Muscle of leg (tissue), 11 donors: ENCODE results near the gene PRSS22. TPM values are rescaled to one million over a fixed set of nuclear protein-coding genes. Genes with fewer than 3 reads are reported as not detected.

Source experiments
- DNase-seq: peaks from one replicate; pipeline ENCODE4 v3.0.0; 2013
- H3K27ac ChIP-seq: one replicate; pipeline ENCODE4 v1.5.1; 2013; ENCODE audit warnings: mild to moderate bottlenecking, low read length, control low read depth
- H3K27me3 ChIP-seq: one replicate; pipeline ENCODE4 v1.6.1; 2013; ENCODE audit warnings: low read length; ENCODE audit not compliant: control insufficient read depth, insufficient read depth
- H3K36me3 ChIP-seq: one replicate; pipeline ENCODE4 v1.6.1; 2013; ENCODE audit warnings: low read length; ENCODE audit not compliant: control insufficient read depth, insufficient read depth
- H3K4me1 ChIP-seq: one replicate; pipeline ENCODE4 v1.6.1; 2013; ENCODE audit warnings: low read length; ENCODE audit not compliant: control insufficient read depth, insufficient read depth
- H3K4me3 ChIP-seq: one replicate; pipeline ENCODE4 v1.5.1; 2013; ENCODE audit warnings: low read length, control low read depth
- H3K9me3 ChIP-seq: replicated peaks from 2 replicates; pipeline ENCODE4 v1.6.1; 2013; ENCODE audit warnings: low read depth, low read length; ENCODE audit not compliant: control insufficient read depth
- WGBS: methylation state at CpG from one replicate; pipeline ENCODE4 v1.1.5; 2013; ENCODE audit warnings: missing lambda C conversion rate; ENCODE audit not compliant: insufficient coverage; 5-methylcytosine and 5-hydroxymethylcytosine counted together
- polyA plus RNA-seq, 8 donors: library from polyadenylated mRNA; unstranded; fragments of 120-200 nt; gene quantifications; one replicate each; pipeline versions ENCODE4 v1.2.1 to v1.2.3, GENCODE V29; 2013; ENCODE audit warnings: inconsistent platforms in 1 of 8, low replicate concordance in 1 of 8; ENCODE audit not compliant: insufficient read length in 8 of 8, insufficient read depth in 1 of 8
- total RNA-seq: library from RNA; stranded (reverse); fragments of 120-200 nt; gene quantifications from one replicate; pipeline ENCODE4 v1.2.4, GENCODE V29; 2013

The PRSS22 gene
- total and polyA plus RNA-seq, 9 donors, result 0.94 TPM; not detected in 7

DNA sequence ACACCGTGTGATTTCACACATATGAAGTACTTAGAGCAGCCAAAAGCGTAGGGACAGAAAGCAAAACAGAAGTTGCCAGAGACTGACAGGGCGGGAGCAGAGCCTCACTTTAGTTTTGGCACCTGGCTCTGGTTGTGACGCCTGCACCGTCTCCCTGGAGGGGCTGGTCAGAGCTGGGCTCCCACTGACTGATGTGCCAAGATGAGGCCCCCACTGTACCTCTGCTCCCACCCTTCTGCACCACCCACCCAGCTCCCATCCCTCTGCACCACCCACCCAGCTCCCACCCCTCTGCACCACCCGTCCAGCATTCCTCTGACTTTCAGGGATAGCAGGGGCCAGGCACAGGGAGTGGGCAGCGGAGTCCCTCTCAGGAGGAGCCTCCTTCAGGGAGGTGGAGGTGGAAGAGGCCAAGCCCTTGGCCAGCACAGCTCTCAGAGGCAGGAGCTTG, 44.2 kb downstream of the PRSS22 start:
- Histone ChIP-seq H3K4me1 (peaks cover 4% of the 10 kb centered on the region), H3K27me3 (peaks cover 11% of the 10 kb centered on the region)
- WGBS, result 57% methylated on average over 6 of the region's 7 CpGs

DNA sequence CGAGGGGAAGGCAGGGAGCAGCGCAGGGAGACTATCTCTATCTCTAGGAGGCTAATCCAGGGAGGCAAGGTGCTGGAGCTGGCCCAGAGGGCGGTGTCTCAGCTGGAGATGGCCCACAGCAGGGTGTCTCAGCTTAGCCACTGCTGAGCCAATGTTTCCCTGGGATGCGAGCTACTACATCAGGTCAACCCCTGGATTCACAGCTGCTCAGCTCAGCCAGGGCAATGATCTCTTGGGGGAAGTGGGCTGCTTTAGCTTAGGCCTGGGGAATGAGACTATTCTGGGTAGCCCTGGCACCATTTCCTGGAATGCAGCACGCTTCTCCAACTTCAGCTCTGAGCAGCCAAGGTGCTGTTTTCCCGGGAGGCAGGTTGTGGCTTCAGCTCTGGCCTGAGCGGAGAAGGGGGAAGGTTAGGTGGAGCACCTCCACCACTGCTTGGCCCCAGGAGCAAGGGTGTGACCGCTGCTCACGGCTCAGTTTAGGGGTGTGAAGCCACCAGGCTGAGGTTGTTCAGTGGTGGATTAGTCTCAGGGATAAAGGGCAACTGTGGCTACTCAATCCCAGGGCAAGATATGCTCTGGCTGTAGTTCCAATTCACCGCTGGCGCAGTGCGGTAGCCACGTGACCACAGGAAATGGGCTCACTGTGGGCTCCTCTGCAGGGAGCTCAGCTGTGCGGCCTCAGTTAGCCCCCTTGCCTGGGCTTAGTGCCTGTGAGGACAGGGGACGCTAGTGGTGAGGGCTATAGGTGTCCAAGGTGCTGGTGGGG, 46.1 kb downstream of the PRSS22 start:
- no peak overlapping the region for H3K4me3 ChIP-seq
- DNase-seq, result no peak
- no peaks in the 10 kb centered on the region for H3K9me3 ChIP-seq
- peaks cover 4% of the 10 kb centered on the region for H3K4me1 ChIP-seq
- peaks cover 11% of the 10 kb centered on the region for H3K27me3 ChIP-seq
- H3K36me3 ChIP-seq, result no peaks in the 10 kb centered on the region
- no peak overlapping the region for H3K27ac ChIP-seq
- WGBS, result 59% methylated on average over 14 of the region's 15 CpGs

More for the DNA sequence above, 44.2 kb downstream of the PRSS22 start:
- Histone ChIP-seq H3K9me3 (no peaks in the 10 kb centered on the region), H3K4me3 (no peak overlapping the region), H3K36me3 (no peaks in the 10 kb centered on the region), H3K27ac (no peak overlapping the region)
- no peak for DNase-seq

DNA sequence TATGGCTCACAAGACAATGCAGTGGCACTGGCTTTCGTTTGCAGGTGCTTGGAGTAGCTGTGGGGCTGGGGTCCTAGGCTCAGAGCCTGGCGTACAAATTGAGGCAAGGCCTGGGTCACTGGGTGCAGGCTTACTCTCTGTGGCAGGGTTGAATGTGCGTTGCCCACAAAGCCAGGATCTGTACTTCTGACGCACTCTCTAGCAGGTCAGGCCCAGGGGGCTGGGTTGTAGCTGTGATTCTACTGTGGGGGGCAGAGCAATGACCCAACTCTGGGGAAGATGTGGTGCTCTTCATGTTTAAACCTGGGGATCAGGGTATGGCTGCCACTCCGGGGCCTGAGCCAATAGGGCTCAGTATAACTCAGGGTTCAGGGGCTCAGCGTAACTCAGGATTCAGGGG, 47.3 kb downstream of the PRSS22 start:
- Histone ChIP-seq H3K9me3 (no peaks in the 10 kb centered on the region), H3K36me3 (no peaks in the 10 kb centered on the region), H3K27me3 (peaks cover 13% of the 10 kb centered on the region), H3K27ac (no peak overlapping the region), H3K4me1 (peaks cover 4% of the 10 kb centered on the region), H3K4me3 (no peak overlapping the region)
- DNase-seq, result no peak
- WGBS, result 85% methylated on average over 6 of the region's 6 CpGs

DNA sequence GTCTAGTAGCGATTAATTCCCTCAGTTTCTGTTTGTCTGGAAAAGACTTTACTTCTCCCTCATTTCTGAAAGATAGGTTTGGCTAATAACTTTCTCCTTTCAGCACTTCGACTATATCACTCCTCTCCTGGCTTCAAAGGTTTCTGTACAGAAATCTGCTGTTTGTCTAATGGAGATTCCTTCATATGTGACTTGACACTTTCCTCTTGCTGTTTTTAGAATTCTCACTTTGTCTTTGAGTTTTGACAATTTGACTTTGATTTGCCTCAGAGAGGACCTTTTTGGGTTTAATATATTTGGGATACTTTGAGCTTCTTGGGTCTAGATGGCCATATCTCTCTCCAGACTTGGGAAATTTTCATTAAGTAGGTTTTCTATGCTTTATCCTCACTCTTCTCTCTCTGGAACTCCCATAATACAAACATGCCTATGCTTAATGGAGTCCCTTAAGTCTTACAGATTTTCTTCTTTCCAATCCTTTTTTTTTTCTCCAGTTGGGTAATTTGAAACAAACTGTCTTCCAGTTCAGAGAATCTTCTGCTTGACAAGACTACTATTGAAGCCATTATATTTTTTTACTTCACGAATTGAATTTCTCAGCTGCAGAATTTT, 48.7 kb downstream of the PRSS22 start:
- peaks cover 4% of the 10 kb centered on the region for H3K4me1 ChIP-seq
- H3K36me3 ChIP-seq, result no peaks in the 10 kb centered on the region
- no peak overlapping the region for H3K27ac ChIP-seq
- DNase-seq, result no peak
- H3K9me3 ChIP-seq, result peaks cover 3% of the 10 kb centered on the region
- WGBS, result no CpG with 5 or more reads among the region's 3 CpGs
- peaks cover 15% of the 10 kb centered on the region for H3K27me3 ChIP-seq
- H3K4me3 ChIP-seq, result no peak overlapping the region

DNA sequence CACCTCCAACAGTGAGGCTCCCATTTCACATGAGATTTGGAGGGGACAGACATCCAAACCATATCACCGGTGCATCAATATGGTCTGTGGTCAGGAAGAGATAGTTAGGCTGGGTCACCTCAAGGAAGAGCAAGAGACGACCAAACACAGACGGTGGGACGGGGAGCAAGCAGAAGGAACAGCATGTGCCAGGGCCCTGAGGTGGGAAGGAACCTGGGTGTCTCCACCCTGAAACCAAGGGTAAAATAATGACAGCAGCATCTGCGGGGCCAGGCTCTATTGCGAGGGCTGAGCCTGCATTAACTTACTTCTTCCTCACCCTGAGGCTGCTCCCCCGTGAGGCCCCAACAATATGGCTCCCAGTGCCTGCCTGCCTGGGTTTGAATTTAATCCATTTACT, 49.8 kb downstream of the PRSS22 start:
- peaks cover 9% of the 10 kb centered on the region for H3K9me3 ChIP-seq
- no peaks in the 10 kb centered on the region for H3K36me3 ChIP-seq
- peaks cover 4% of the 10 kb centered on the region for H3K4me1 ChIP-seq
- no peak for DNase-seq
- H3K27me3 ChIP-seq, result peaks cover 15% of the 10 kb centered on the region
- no peak overlapping the region for H3K4me3 ChIP-seq
- no peak overlapping the region for H3K27ac ChIP-seq
- 89% methylated on average over 4 of the region's 7 CpGs for WGBS

DNA sequence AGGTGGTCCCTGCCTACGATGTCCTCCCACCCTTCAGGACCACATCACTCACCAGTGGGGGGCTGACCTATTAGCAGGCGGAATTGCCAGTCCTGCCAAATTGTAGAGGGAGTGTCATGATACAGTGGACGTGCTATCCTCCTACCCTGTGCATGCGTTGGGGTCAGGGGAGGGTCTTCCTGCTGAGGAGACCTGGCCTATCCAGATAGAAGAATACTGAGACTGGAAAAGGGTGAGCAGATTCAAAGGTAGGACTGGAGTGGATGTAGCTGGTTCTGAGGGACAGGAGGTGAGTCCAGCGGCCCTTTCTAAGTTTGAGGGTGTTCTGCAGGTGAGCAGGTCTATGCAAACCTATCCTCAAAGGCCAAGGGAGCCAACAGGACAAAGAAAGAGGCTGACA, 51.7 kb downstream of the PRSS22 start:
- peaks cover 15% of the 10 kb centered on the region for H3K27me3 ChIP-seq

DNA sequence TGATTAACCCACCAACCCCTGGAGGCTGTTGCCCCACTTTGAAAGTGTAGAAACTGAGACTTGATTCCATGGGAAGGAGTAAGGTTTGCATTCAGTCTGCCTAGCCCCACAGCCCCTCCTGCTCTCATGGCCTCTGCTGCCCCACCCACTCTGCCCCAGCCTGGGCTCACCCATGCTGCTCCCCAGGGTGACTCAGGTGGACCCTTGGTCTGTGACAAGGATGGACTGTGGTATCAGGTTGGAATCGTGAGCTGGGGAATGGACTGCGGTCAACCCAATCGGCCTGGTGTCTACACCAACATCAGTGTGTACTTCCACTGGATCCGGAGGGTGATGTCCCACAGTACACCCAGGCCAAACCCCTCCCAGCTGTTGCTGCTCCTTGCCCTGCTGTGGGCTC, 53.2 kb downstream of the PRSS22 start:
- Histone ChIP-seq H3K9me3 (peaks cover 9% of the 10 kb centered on the region), H3K36me3 (no peaks in the 10 kb centered on the region), H3K27ac (no peak overlapping the region), H3K4me1 (no peaks in the 10 kb centered on the region), H3K27me3 (peaks cover 9% of the 10 kb centered on the region), H3K4me3 (no peak overlapping the region)
- no peak for DNase-seq
- no CpG with 5 or more reads among the region's 4 CpGs for WGBS

More for the DNA sequence above, 51.7 kb downstream of the PRSS22 start:
- no peak for DNase-seq
- Histone ChIP-seq H3K4me1 (no peaks in the 10 kb centered on the region), H3K9me3 (peaks cover 9% of the 10 kb centered on the region), H3K4me3 (no peak overlapping the region), H3K27ac (no peak overlapping the region), H3K36me3 (no peaks in the 10 kb centered on the region)
- WGBS, result 81% methylated on average over 4 of the region's 5 CpGs

DNA sequence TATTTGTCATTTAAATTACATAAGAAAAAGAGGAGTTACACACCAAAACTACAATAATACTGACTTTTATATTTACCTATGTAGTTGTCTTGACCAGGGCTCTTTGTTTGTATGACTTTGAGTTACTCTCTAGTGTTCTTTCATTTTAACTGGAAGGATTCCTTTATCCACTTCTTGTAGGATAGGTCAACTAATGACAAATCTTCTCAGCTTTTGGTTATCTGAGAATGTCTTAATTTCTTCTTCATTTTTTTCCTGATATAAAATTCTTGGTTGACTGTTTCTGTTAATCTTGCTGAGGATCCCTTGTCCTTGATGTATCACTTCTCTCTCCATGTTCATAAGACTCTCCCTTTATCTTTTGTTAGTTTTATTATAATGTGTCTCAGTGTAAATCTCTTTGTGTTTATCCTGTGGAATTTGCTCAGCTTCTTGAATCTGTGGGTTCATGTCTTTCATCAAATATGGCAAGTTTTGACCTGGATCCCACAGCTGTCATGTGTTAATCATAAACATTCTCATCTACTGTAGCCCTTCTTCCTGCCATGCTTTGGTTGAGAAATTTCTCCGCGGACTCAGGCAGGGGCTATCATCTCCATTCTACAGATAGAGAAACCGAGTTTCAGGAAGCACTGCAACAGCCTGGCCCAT, 54.3 kb downstream of the PRSS22 start:
- no peak for DNase-seq
- peaks cover 9% of the 10 kb centered on the region for H3K9me3 ChIP-seq
- no CpG with 5 or more reads among the region's 3 CpGs for WGBS
- H3K4me3 ChIP-seq, result no peak overlapping the region
- no peaks in the 10 kb centered on the region for H3K36me3 ChIP-seq
- H3K27ac ChIP-seq, result no peak overlapping the region
- H3K4me1 ChIP-seq, result no peaks in the 10 kb centered on the region
- peaks cover 11% of the 10 kb centered on the region for H3K27me3 ChIP-seq
